NCI-H146 (cell line): Measurements from ENCODE around the gene EXO1.
A peak's percentile ranks its signal among the peaks of the same experiment; 100 is the strongest.

Experiments used
- DNase-seq: peaks from one replicate; lab custom pipeline; 2025; lab: John Stamatoyannopoulos, UW

Gene EXO1

GRCh38 chr1:241891296-241891695, 43.3 kb downstream of the EXO1 start:
- no peak for DNase-seq

- no peak for DNase-seq
These were observed 46.0 kb downstream of the EXO1 start for GRCh38 chr1:241894016-241894415.

- no peak for DNase-seq
These were observed 47.0 kb downstream of the EXO1 start for GRCh38 chr1:241895013-241895412.

GRCh38 chr1:241896670-241896962, 48.6 kb downstream of the EXO1 start:
- DNase-seq, result no peak

GRCh38 chr1:241899210-241899609, 51.2 kb downstream of the EXO1 start:
- no peak for DNase-seq

GRCh38 chr1:241900381-241900780, 52.4 kb downstream of the EXO1 start:
- DNase-seq, result no peak

- no peak for DNase-seq
These were observed 54.5 kb downstream of the EXO1 start for GRCh38 chr1:241902391-241903065.

GRCh38 chr1:241916196-241916595, 68.2 kb downstream of the EXO1 start:
- DNase-seq, result no peak

- no peak for DNase-seq
These were observed 69.5 kb downstream of the EXO1 start for GRCh38 chr1:241917487-241917886.

GRCh38 chr1:241918879-241919278, 70.9 kb downstream of the EXO1 start:
- no peak for DNase-seq

- DNase-seq, result no peak
These were observed 76.2 kb downstream of the EXO1 start for GRCh38 chr1:241924080-241924808.

- no peak for DNase-seq
These were observed 78.1 kb downstream of the EXO1 start for GRCh38 chr1:241926141-241926540.

- no peak for DNase-seq
These were observed 79.3 kb downstream of the EXO1 start for GRCh38 chr1:241927321-241927720.

- DNase-seq, result no peak
These were observed 84.8 kb downstream of the EXO1 start for GRCh38 chr1:241932845-241933244.

- DNase-seq, result peak; percentile 74
These were observed 86.3 kb downstream of the EXO1 start for GRCh38 chr1:241934201-241934848.

GRCh38 chr1:241934866-241935265, 86.9 kb downstream of the EXO1 start:
- no peak for DNase-seq
